ENCODE measurements around the gene SELP.

SELP gene

GRCh38 chr1:169618367-169618766 is 11.6 kb downstream of the SELP start:
- no peak for DNase-seq

DNA sequence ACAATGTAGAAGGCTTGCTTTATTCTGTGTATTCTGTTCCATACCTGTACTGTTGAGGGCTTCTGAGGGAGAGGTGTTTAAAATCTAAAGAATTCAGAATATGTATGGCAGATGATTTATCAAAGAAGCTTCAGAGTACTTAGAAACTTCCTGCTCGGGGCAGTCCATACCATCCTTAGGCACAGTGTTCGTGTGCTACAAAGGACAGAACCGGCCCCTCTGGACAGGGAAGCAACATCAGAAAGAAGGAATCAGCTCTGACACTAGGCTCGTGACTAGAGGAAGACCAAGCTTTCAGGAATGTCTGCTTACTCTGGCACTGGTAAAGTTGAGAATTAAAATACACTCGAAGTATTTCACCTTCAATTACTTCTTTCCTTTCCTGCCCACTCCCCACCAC is 14.1 kb downstream of the SELP start:
- DNase-seq: no peak

DNA sequence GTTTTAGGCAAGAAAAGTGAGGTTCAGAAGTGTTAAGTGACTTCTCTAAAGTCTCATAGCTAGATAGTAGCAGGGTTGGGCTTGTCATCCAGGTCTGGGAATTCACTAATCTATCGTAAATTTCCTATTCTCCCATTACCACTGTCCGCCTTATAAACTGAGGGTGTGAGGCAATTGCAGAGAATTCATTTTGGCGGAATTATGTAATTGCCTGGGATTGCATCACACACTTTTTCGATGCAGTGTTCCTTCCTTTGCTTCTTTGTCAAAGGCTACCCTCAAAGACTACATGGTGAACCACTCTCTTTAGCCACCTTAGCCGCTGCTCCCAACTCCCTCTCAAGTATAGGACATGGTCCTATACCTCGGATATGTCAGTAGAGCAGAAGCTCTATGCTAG is 19.1 kb downstream of the SELP start:
- no peak for DNase-seq

DNA sequence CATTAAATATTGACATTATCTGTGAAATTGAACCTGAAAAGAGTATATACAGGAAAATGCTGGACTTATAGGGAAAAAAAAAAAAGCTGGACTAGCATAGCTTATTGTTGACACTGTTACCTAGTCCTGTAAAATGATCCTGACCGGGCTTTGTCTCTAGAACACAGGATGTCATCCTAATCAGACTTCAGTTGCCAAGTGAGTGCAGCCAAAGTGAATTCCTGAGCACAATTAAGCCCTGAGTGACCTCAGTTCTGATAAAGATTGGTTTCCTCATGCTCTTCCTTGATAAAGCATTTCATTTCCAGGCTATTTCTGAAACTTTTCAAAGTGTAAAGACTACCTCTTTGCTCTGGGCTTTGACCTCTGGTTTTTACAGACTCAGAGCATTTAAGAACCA is 19.8 kb downstream of the SELP start:
- DNase-seq: no peak

GRCh38 chr1:169608226-169608625 is 21.7 kb downstream of the SELP start:
- no peak for DNase-seq

GRCh38 chr1:169604781-169605560 is 25.0 kb downstream of the SELP start:
- no peak for DNase-seq

- no peak for DNase-seq
Measured at GRCh38 chr1:169601096-169601881, 28.6 kb downstream of the SELP start.

DNA sequence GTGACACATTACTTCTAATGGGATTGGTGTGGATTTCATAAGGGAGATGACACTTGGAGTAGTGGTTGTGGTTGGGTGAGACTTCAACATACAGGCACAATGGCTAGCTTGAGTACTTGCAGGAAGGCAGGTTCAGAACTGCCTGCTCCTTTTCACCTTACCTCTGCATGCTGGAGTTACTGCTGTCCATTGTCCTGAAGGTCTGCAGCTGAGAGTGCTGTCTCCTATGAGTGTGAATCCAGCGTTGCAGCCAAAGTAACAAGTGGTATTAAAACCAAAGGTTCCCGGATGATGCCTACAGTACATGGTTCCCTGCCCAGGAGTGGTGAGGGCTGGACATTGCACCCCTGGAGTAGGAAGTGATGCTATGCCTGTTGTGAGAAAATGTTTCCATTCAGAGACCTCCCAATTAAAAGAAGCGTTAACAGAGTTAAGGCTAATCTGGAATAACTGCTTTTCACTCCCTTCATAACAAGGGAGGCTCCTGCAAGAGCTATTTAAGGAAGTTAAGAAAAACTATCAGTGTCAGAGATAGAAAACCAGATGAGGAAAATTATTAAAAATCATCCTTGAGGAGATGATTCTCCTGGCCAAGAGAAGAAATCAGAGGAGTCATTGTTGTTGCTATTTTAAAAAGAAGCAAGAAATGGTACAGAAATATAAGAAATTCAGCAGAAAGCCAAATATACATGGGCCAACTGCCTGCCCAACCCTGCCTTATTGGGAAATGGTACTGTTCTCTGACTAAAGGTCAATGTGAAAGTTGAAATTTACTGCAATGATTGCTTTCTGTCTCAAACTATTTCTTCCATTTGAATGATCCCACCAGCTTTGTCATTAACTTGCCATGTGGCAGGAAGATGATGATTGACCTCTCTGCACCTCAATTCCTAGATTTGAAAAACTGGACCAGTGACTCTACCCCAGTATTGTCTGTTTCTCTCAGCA is 33.9 kb downstream of the SELP start:
- DNase-seq: no peak

DNA sequence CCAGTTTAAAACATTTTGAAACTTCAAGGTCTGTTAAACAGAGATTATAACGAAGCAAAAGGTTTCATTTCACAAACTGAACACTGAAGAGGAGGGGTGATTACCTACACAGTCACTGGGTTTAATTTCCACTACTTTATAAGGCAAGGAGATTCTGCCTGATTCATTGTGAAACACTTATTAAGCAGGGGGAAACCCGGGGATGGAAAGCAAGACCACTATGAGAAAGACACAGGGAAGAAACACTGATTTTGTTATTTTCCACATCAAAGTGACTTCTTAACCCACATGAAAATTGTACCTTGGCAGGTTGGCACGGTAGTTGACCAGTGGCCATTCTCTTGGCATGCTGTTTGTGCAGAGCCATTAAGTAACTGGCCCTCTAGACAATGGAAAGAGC is 35.5 kb downstream of the SELP start:
- DNase-seq: no peak

DNA sequence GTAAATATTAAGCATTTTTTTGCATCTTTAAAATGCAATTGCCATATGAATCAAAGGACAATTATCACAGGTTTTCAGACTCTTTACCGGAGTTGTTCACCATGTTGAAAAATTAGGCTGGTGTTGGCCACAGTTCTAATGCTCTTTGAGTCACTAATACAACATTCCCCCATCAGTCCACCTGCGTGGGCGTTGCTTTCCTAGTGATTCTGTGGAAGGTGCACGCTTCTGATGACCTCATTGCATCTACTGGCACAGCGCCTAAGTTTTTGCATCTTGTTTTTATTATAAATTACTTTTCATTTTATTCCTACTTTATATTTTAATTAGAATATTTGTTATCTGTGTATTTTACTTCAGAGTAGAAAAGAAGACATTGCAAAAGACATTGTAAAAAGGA is 39.0 kb downstream of the SELP start:
- DNase-seq: no peak

DNA sequence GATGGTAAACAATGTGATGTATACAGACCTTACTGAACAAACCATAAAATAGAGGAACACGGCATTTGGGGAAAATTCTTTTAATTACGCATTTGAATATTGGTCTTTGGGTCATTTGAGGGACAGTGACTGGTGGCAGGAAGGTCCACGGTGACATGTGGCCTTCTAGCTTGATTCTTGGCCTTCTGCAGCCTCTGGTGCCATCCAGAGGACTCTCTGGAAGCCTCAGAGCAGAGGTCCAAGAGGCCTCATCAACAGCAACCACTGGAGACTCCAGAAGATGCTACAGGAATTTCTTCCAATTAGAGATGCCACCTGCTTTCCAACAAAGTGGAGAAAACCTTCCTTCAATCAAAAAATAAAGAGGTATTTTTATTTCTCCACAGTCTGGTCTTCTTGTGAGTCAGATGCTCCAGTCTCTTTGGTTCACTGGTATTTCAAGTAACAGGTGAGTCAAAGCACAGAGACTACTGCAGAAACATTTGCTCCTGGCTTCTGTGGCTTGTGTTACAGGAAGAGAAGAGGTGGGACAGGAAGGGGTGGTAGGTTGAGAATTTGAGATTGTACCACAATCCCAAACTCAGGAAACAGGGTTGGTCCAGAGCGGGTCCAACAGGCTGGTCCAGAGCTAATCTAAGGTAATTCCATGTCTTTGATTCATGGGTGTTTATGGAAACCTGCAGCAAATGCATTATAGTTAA is 41.0 kb downstream of the SELP start:
- no peak for DNase-seq

DNA sequence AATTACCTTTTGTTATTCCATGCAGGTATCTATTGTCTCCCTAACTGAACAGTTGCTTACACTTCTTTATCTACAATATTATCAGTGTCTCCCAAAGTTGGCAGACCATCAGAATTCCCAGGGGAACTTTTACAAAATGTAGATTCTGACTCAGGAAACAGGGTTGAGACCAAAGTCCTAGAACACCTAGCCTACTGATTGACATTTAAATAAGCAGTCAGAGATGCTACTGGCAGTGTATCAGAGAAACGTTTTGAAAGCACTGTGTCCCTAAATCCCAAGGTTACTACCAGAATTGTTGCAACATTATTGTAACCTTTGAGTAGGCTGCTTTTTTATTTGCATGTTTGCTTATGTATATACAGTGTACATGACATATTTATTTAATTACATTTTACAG is 41.8 kb downstream of the SELP start:
- no peak for DNase-seq

GRCh38 chr1:169586395-169587255 is 43.3 kb downstream of the SELP start, which contains the start of gene F5:
Gene F5 (minus strand): TSS chr1:169586481. CDS start chr1:169586386, 95 bp downstream.
- no peak for DNase-seq

GRCh38 chr1:169586067-169586394 is 43.9 kb downstream of the SELP start:
- no peak for DNase-seq

DNA sequence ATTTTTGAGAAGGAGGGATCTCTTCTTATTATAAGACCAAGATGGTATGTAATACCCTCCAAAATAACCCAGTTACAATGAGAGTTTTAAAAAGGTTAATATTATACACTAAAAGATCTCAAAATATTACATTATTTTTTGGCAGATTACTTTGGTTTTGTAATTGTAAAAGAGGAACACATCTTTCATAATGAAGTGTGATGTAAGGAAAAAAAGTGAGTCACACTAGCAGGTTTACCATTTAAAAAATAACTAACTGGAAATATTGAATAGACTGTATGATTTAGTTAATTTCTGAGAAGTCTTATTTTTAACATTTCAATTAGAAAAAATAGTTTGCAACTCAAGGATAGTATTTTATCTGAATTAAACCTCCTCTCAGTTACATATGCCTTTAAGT is 44.7 kb downstream of the SELP start:
- DNase-seq: no peak

DNA sequence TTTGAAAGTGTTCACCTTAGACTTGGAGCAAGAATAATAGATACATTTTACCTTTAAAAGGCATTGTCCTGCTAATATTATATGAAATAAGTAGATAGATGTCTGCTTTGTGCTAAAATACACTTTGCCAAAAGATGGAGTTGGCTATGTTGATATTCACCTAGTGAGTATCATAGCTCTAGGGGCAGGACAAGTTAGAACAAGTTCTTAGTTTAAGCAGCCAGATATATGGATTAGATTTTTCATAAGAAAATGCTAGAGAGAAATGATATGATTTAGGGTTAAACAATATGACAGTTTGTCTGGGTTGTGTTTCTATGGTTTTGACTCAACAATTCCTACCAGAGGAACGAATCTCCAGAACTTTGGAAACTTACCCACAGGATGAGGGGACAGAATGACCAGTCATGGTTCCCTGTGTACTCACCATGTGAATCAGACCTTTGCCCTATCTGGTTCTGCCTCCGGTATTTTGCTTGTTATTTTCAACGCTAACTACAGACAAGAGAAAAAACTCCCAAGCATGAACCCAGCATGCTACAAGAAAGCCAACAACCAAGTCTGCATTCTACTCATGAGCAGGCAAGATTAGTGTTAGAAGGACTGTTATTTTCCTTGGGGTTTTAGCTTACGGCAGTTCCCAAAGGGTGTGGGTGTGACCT is 45.3 kb downstream of the SELP start:
- DNase-seq: no peak

- no peak for DNase-seq
Measured at GRCh38 chr1:169577981-169578738, 51.8 kb downstream of the SELP start.

DNA sequence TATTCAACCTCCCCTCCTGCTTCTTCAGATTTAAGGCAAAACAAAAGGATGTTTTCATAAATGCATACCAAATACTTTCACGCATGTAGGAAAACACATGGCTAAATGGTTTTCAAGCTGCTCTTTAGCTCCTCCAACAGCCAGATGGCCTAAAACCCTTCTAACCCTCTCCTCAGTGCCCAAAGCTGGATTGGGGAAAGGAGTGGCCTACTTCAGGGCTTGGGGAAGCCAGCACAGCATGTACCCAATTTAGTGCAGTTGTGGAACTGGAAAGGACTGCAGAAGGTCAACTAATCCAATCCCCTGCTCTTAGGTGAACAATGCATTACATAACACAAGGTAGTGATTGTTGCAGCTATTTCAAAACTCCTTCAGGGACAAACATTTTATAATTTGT is 53.0 kb downstream of the SELP start:
- no peak for DNase-seq

DNA sequence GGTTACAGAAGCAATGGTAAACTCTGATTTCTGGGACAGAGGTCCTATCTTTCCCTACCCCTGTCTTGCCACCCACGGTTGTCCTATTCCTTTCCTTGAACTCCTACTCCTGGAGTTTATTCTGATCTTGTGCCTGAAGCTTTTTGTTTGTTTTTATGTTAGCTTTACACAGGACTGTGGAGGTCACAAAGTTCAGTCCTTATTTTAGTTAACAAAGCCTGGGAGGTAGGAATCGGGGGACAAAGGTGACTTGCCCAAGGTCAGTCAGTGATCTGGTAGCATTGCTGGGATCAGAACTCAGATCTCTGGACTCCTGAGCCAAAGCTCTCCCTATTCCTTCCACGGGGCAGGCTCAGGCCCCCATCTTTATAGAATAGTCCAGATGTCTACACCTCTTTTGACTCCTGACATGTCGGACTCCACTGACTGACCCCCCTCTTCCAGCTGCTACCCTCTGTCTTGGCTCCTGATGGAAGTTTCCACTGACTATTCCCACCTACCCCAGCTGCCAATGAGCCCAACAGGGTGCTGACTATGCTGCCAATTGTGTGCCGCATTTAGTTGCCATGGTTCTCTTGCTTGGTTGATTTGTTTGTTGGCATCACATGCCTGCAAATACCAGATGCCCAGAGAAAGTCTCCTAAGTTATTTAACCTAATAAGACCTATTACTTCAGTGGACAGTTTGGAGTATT is 53.5 kb downstream of the SELP start:
- DNase-seq: no peak

GRCh38 chr1:169574336-169574735 is 55.6 kb downstream of the SELP start:
- DNase-seq: no peak

Measured in NCI-H2171 (cell line).